Thymus (tissue), 11 donors: ENCODE measurements around the gene ZNF664. TPM values are rescaled to one million over a fixed set of nuclear protein-coding genes. Genes with fewer than 3 reads are reported as not detected.

ENCODE experiments used
- DNase-seq, 9 donors: peaks; one replicate each; pipeline ENCODE4 v3.0.0-alpha.2; 2013; ENCODE audit warnings: low spot score in 9 of 9, low read depth in 6 of 9, missing footprints in 1 of 9
- H3K27ac ChIP-seq, 2 donors: one replicate each; pipeline ENCODE4 v1.5.1; 2013; ENCODE audit warnings: control low read depth in 1 of 2, low read depth in 1 of 2, low read length in 1 of 2, mild to moderate bottlenecking in 1 of 2, moderate library complexity in 1 of 2
- H3K27me3 ChIP-seq, 2 donors: one replicate each; pipeline ENCODE4 v1.5.1; 2013; ENCODE audit warnings: low read length in 1 of 2; ENCODE audit not compliant: control insufficient read depth in 2 of 2, insufficient read depth in 1 of 2
- H3K36me3 ChIP-seq, 2 donors: one replicate each; pipeline ENCODE4 v1.5.1; 2013; ENCODE audit warnings: low read length in 1 of 2, mild to moderate bottlenecking in 1 of 2, moderate library complexity in 1 of 2; ENCODE audit not compliant: control insufficient read depth in 2 of 2, insufficient read depth in 2 of 2
- H3K4me1 ChIP-seq, 2 donors: one replicate each; pipeline ENCODE4 v1.5.1; 2013; ENCODE audit warnings: low read length in 2 of 2; ENCODE audit not compliant: control insufficient read depth in 2 of 2, insufficient read depth in 2 of 2
- H3K4me3 ChIP-seq, 2 donors: one replicate each; pipeline ENCODE4 v1.5.1; 2013; ENCODE audit warnings: low read length in 2 of 2, control low read depth in 1 of 2, mild to moderate bottlenecking in 1 of 2
- H3K9me3 ChIP-seq, 2 donors: one replicate each; pipeline ENCODE4 v1.5.1; 2013; ENCODE audit warnings: low read length in 1 of 2, mild to moderate bottlenecking in 1 of 2; ENCODE audit not compliant: control insufficient read depth in 2 of 2, insufficient read depth in 1 of 2
- WGBS: extraction: QIAGEN DNeasy Blood & Tissue Kit; methylation state at CpG from one replicate; pipeline ENCODE4 v1.1.7; 2013; 5-methylcytosine and 5-hydroxymethylcytosine counted together
- polyA plus RNA-seq: library from polyadenylated mRNA; stranded (reverse); fragments of 200-250 nt; gene quantifications from one replicate; pipeline ENCODE4 v1.2.3, GENCODE V29; 2013
- total RNA-seq: library from RNA; stranded (reverse); fragments of 120-200 nt; gene quantifications from one replicate; pipeline ENCODE4 v1.2.4, GENCODE V29; 2013
- donor health status: healthy.

ZNF664 gene
- total and polyA plus RNA-seq, 2 donors = 26.0 to 36.0 TPM

- no peak for DNase-seq
- WGBS = 96% methylated on average over 2 of the region's 2 CpGs
- peaks cover 0 to 7% of the 10 kb centered on the region in 2 donors for H3K4me1 ChIP-seq
- no peak overlapping the region for H3K27ac ChIP-seq
- no peak overlapping the region for H3K4me3 ChIP-seq
- no peaks in the 10 kb centered on the region for H3K9me3 ChIP-seq
- no peaks in the 10 kb centered on the region for H3K36me3 ChIP-seq
- H3K27me3 ChIP-seq = no peaks in the 10 kb centered on the region
Observed at GRCh38 chr12:124057691-124058090, 84.7 kb downstream of the ZNF664 start.

- Histone ChIP-seq H3K27ac (no peak overlapping the region), H3K9me3 (no peaks in the 10 kb centered on the region), H3K4me3 (no peak overlapping the region), H3K4me1 (no peaks in the 10 kb centered on the region), H3K36me3 (no peaks in the 10 kb centered on the region), H3K27me3 (no peaks in the 10 kb centered on the region)
- no peak for DNase-seq
- WGBS = 95% methylated on average over 3 of the region's 3 CpGs
Observed at GRCh38 chr12:124059752-124060151, 86.7 kb downstream of the ZNF664 start.

Other genes starting within 250 kb of the ZNF664 start
- 0.47 TPM for gene DNAH10, start 210.9 kb upstream of the ZNF664 start, total RNA-seq
- gene DNAH10, start 210.9 kb upstream of the ZNF664 start, polyA plus RNA-seq = 0.82 TPM
- gene CCDC92, start 384 bp upstream of the ZNF664 start, total RNA-seq = 4.2 TPM
- gene CCDC92, start 384 bp upstream of the ZNF664 start, polyA plus RNA-seq = 34.4 TPM